GM12872 (cell line): Measurements from ENCODE around the gene CD48.

Experiments
- TF ChIP-seq, protein P1 (sequence below): IDR thresholded peaks from 3 replicates; pipeline ENCODE4 v1.5.1; 2011; ENCODE audit warnings: low read depth, mild to moderate bottlenecking, low read length, moderate library complexity; ENCODE audit not compliant: insufficient read depth

CD48 gene

DNA sequence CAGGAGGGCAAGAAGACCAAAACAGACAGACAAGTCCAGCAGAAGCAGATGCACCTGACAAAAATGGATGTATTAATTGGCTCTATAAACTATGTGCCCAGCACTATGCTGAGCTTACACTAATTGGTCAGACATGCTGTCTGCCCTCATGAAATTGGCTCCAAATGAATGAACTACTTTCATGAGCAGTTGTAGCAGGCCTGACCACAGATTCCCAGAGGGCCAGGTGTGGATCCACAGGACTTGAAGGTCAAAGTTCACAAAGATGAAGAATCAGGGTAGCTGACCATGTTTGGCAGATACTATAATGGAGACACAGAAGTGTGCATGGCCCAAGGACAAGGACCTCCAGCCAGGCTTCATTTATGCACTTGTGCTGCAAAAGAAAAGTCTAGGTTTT is 42.0 kb upstream of the CD48 start:
- TF ChIP-seq, protein P1, sequence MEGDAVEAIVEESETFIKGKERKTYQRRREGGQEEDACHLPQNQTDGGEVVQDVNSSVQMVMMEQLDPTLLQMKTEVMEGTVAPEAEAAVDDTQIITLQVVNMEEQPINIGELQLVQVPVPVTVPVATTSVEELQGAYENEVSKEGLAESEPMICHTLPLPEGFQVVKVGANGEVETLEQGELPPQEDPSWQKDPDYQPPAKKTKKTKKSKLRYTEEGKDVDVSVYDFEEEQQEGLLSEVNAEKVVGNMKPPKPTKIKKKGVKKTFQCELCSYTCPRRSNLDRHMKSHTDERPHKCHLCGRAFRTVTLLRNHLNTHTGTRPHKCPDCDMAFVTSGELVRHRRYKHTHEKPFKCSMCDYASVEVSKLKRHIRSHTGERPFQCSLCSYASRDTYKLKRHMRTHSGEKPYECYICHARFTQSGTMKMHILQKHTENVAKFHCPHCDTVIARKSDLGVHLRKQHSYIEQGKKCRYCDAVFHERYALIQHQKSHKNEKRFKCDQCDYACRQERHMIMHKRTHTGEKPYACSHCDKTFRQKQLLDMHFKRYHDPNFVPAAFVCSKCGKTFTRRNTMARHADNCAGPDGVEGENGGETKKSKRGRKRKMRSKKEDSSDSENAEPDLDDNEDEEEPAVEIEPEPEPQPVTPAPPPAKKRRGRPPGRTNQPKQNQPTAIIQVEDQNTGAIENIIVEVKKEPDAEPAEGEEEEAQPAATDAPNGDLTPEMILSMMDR, result no peak

DNA sequence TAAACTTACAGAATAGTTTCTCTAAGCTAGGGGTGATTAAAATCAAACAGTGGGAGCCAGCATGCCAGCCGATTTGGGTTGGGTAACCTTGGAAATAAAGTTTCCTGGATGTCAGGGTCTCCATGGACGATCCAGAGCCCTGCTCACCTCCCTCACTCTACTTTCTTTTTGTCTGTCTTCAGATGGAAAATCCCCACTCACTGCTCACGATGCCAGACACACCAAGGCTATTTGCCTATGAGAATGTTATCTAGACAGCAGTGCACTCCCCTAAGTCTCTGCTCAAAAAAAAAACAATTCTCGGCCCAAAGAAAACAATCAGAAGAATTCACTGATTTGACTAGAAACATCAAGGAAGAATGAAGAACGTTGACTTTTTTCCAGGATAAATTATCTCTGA is 41.3 kb upstream of the CD48 start:
- TF ChIP-seq, protein P1, result no peak

GRCh38 chr1:160752406-160752805 is 40.8 kb upstream of the CD48 start:
- TF ChIP-seq, protein P1, result no peak

DNA sequence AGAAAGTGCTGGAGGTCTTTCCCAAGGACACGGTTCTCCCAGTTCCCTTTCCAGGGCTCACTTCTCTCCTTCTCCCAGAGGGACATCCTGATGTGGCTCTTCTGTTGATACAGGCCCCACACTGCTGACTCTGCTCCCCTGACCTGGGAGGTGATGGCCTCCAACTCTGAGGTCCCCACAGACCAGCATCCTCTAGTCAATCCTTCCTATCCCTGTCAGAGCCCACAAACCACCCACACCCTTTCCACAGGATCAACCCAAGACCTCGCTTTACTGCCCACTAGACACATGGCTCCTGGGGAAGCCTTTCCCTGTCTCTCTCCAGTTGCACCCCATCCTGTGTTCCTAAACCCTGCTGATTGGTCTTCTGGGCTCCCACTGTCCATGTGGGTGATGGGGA is 39.0 kb upstream of the CD48 start:
- TF ChIP-seq, protein P1, result no peak

- TF ChIP-seq, protein P1, result no peak
These were observed 37.3 kb upstream of the CD48 start for GRCh38 chr1:160748878-160749269.

DNA sequence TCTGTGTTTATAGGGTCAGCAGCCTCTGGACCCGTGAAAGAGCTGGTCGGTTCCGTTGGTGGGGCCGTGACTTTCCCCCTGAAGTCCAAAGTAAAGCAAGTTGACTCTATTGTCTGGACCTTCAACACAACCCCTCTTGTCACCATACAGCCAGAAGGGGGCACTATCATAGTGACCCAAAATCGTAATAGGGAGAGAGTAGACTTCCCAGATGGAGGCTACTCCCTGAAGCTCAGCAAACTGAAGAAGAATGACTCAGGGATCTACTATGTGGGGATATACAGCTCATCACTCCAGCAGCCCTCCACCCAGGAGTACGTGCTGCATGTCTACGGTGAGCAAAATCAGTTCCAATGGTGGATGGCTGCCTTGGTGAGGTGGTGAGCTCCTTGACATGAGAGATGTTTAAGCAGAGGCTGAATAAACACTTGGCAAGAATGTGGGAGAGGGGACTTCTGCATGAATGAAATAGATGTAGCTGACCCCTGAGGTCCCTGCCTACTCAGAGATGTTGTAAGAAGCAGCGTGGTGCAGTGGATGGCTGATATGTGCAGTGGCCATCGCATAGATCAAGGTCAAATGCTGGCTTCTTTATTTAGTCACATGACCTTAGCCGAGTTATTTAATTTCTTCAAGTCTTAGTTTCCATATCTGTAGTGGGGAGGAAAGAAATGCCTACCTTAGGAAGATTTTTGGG is 36.7 kb upstream of the CD48 start:
- TF ChIP-seq, protein P1, result peak; percentile 60; the same call in 2 of the 3 replicates

- TF ChIP-seq, protein P1, result no peak
These were observed 36.1 kb upstream of the CD48 start for GRCh38 chr1:160747717-160748116.
